Right lobe of liver (tissue), 6 donors: ENCODE results near the gene NCAPG. TPM values are rescaled to one million over a fixed set of nuclear protein-coding genes. Genes with fewer than 3 reads are reported as not detected.

ENCODE experiments used
- ATAC-seq, 4 donors: fragments of 200-7000 bp; cut with Tn5 transposase; one replicate each; pipeline ENCODE4 v1.9.1; 2020; ENCODE audit warnings: mild to moderate bottlenecking in 4 of 4, moderate library complexity in 4 of 4
- DNase-seq, 3 donors: peaks; one replicate each; pipeline ENCODE4 v3.0.0-alpha.2; 2020
- H3K27ac ChIP-seq, 3 donors: fragments of 200-600 bp; one replicate each; pipeline ENCODE4 v1.8.0; 2022
- H3K27me3 ChIP-seq, 2 donors: fragments of 200-600 bp; one replicate each; pipeline ENCODE4 v1.8.0; 2022
- H3K36me3 ChIP-seq, 4 donors: fragments of 200-600 bp; sonication (generic) in 1 of 4; one replicate each; pipeline versions ENCODE4 v1.5.1 to v1.8.0; 2017 to 2022; ENCODE audit warnings: control low read depth in 1 of 4
- H3K4me1 ChIP-seq, 4 donors: fragments of 200-600 bp; sonication (generic) in 1 of 4; one replicate each; pipeline versions ENCODE4 v1.5.1 to v1.8.0; 2017 to 2022; ENCODE audit warnings: control low read depth in 1 of 4
- H3K4me3 ChIP-seq, 3 donors: fragments of 200-600 bp; one replicate each; pipeline ENCODE4 v1.8.0; 2022
- H3K9me3 ChIP-seq, 4 donors: fragments of 200-600 bp; sonication (generic) in 1 of 4; one replicate each; pipeline versions ENCODE4 v1.5.1 to v1.8.0; 2017 to 2022; ENCODE audit warnings: control low read depth in 1 of 4
- CTCF ChIP-seq, 4 donors: fragments of 200-600 bp in 3 of 4; fragments of 450-650 bp in 1 of 4; IDR thresholded peaks; one replicate each; pipeline versions ENCODE4 v1.5.1 to v1.8.0; 2016 to 2022; ENCODE audit warnings: antibody characterized with exemption in 4 of 4, mild to moderate bottlenecking in 2 of 4
- POLR2A ChIP-seq: fragments of 450-650 bp; IDR thresholded peaks from one replicate; pipeline ENCODE4 v1.6.1; 2017; ENCODE audit warnings: antibody characterized with exemption, mild to moderate bottlenecking
- WGBS: methylation state at CpG from one replicate; pipeline ENCODE4 v1.1.6; 2018; ENCODE audit warnings: low coverage, low lambda C conversion rate; ENCODE audit not compliant: insufficient coverage; ENCODE audit errors: missing lambda C conversion rate; 5-methylcytosine and 5-hydroxymethylcytosine counted together
- intact Hi-C, 2 donors: fragments of 100-400 bp; cut with DNase I; formaldehyde crosslinking; loops; one replicate each; pipeline versions ENCODE4 v1.11.2 to v1.14.1; 2022
- total RNA-seq, 6 experiments: library from RNA; depleted of rRNA in 2 of 6; stranded (reverse); fragments of >200 nt in 2 of 6; fragmentation: NEBNext Ultra II Directional in 3 of 6; extraction: Animal tissue kit (Norgen Biotek cat#: 25700) in 3 of 6; gene quantifications; one replicate each; pipeline versions ENCODE4 v1.1.0 to v1.2.4, GENCODE V29; 2016 to 2023
- donor health status: DM: no; HTN: yes; CAD: no.
- donor health status: DM: no; HTN: no; CAD: no.
- donor health status: DM: no; HTN: no; CAD: no.
- donor health status: DM: no; HTN: yes; CAD: no.
- donor health status: DM: no; HTN: yes; CAD: no.

Gene NCAPG
- total RNA-seq, 6 experiments from 2014 or later: 0.44 to 2.5 (median 1.3) TPM; not detected in 1

GRCh38 chr4:17814140-17814539 lies 3.4 kb downstream of the NCAPG start:
- ATAC-seq (no peak), DNase-seq (no peak)
- H3K27me3 ChIP-seq: no peaks in the 10 kb centered on the region
- intact Hi-C loops: loop anchor here in 1 of 2 donors (10.0 kb wide), 1 partner anchor 771 kb away; no protein-coding TSS in a partner anchor
- TF ChIP-seq CTCF (IDR thresholded peaks at IDR 0.05) (no peak), POLR2A (no peak)
- WGBS: 61% methylated on average over 3 of the region's 3 CpGs
- H3K36me3 ChIP-seq: no peaks in the 10 kb centered on the region
- H3K4me3 ChIP-seq: no peak overlapping the region
- no peak overlapping the region for H3K27ac ChIP-seq
- H3K9me3 ChIP-seq: no peaks in the 10 kb centered on the region
- H3K4me1 ChIP-seq: peaks cover 0 to 4% (median 4%) of the 10 kb centered on the region in 4 donors

- intact Hi-C loops: loop anchor here in 1 of 2 donors (10.0 kb wide), 1 partner anchor 769 kb away; no protein-coding TSS in a partner anchor
- H3K4me3 ChIP-seq: no peak overlapping the region
- TF ChIP-seq CTCF (IDR thresholded peaks at IDR 0.05) (no peak), POLR2A (no peak)
- no peak for ATAC-seq
- 98% methylated on average over 11 of the region's 12 CpGs for WGBS
- no peaks in the 10 kb centered on the region for H3K36me3 ChIP-seq
- peaks cover 0 to 3% (median 0%) of the 10 kb centered on the region in 4 donors for H3K4me1 ChIP-seq
- no peak for DNase-seq
- no peaks in the 10 kb centered on the region for H3K9me3 ChIP-seq
- no peaks in the 10 kb centered on the region for H3K27me3 ChIP-seq
- H3K27ac ChIP-seq: no peak overlapping the region
Observed at GRCh38 chr4:17816142-17816541, 5.4 kb downstream of the NCAPG start.

- 58% methylated on average over 5 of the region's 5 CpGs for WGBS
- H3K36me3 ChIP-seq: no peaks in the 10 kb centered on the region
- no peak overlapping the region for H3K27ac ChIP-seq
- no peak for DNase-seq
- intact Hi-C loops: loop anchor here in 1 of 2 donors (10.0 kb wide), 1 partner anchor 768 kb away; no protein-coding TSS in a partner anchor
- TF ChIP-seq POLR2A: no peak
- peak; percentile 52 to 73 (median 56) for TF ChIP-seq CTCF (IDR thresholded peaks at IDR 0.05)
- H3K9me3 ChIP-seq: no peaks in the 10 kb centered on the region
- H3K4me1 ChIP-seq: no peaks in the 10 kb centered on the region
- peak; percentile 68 to 85 (median 77) for ATAC-seq
- no peaks in the 10 kb centered on the region for H3K27me3 ChIP-seq
- no peak overlapping the region for H3K4me3 ChIP-seq
Observed at GRCh38 chr4:17817027-17817426, 6.2 kb downstream of the NCAPG start.

- Histone ChIP-seq H3K4me1 (no peaks in the 10 kb centered on the region), H3K27me3 (no peaks in the 10 kb centered on the region), H3K27ac (no peak overlapping the region), H3K36me3 (no peaks in the 10 kb centered on the region), H3K9me3 (no peaks in the 10 kb centered on the region), H3K4me3 (no peak overlapping the region)
- DNase-seq: no peak
- intact Hi-C loops: no loop called here
- 100% methylated on average over 1 of the region's 1 CpG for WGBS
- TF ChIP-seq POLR2A (no peak), CTCF (IDR thresholded peaks at IDR 0.05) (no peak)
- no peak for ATAC-seq
Observed at GRCh38 chr4:17823871-17824669, 13.3 kb downstream of the NCAPG start.
